Ovary (tissue), 9 donors: ENCODE measurements around the gene HDAC11. TPM values are rescaled to one million over a fixed set of nuclear protein-coding genes. Genes with fewer than 3 reads are reported as not detected.

ENCODE experiments used
- DNase-seq, 5 donors: peaks; one replicate each; pipeline ENCODE4 v3.0.0-alpha.2; 2019 to 2020
- H3K27ac ChIP-seq, 2 donors: fragments of 200-600 bp; one replicate each; pipeline versions ENCODE4 v1.5.1 to v1.8.0; 2019 to 2022
- H3K27me3 ChIP-seq: fragments of 200-600 bp; one replicate; pipeline ENCODE4 v1.8.0; 2022
- H3K36me3 ChIP-seq: fragments of 200-600 bp; sonication (generic); one replicate; pipeline ENCODE4 v1.5.1; 2019
- H3K4me1 ChIP-seq: one replicate; pipeline ENCODE4 v1.8.1; 2013; ENCODE audit warnings: mild to moderate bottlenecking, moderate library complexity; ENCODE audit not compliant: insufficient read depth
- H3K4me3 ChIP-seq: fragments of 200-600 bp; sonication (generic); one replicate; pipeline ENCODE4 v1.5.1; 2017
- H3K9me3 ChIP-seq, 2 donors: fragments of 200-600 bp in 1 of 2; sonication (generic) in 1 of 2; one replicate each; pipeline versions ENCODE4 v1.5.1 to v1.8.1; 2013 to 2019; ENCODE audit warnings: mild to moderate bottlenecking in 1 of 2, moderate library complexity in 1 of 2
- EP300 ChIP-seq: sonication (generic); formaldehyde crosslinking; IDR thresholded peaks from one replicate; pipeline ENCODE4 v1.6.1; 2017; ENCODE audit warnings: antibody characterized with exemption
- POLR2A ChIP-seq: fragments of 450-650 bp; IDR thresholded peaks from one replicate; pipeline ENCODE4 v1.6.1; 2017; ENCODE audit warnings: antibody characterized with exemption, mild to moderate bottlenecking, moderate library complexity
- WGBS, 3 donors: extraction: QIAGEN DNeasy Blood & Tissue Kit in 1 of 3; methylation state at CpG; one replicate each; pipeline versions ENCODE4 v1.1.5 to v1.1.7; 2013 to 2017; 5-methylcytosine and 5-hydroxymethylcytosine counted together
- intact Hi-C, 4 donors: fragments of 100-400 bp; cut with DNase I; formaldehyde crosslinking; loops; one replicate each; pipeline versions ENCODE4 v1.11.0 to v1.15.1; 2022 to 2023
- polyA plus RNA-seq, 2 donors: library from polyadenylated mRNA; stranded (reverse); fragments of 200-250 nt in 1 of 2; fragments of 350-450 nt in 1 of 2; fragmentation: Illumina TruSeq in 1 of 2; extraction: RNeasy Lipid Tissue Mini Kit (QIAGEN cat#74804) in 1 of 2; gene quantifications; one replicate each; pipeline ENCODE4 v1.2.3, GENCODE V29; 2013 to 2014
- total RNA-seq, 7 donors: library from RNA; depleted of rRNA in 2 of 7; stranded (reverse); fragments of >200 nt in 2 of 7; fragmentation: NEBNext Ultra II Directional in 3 of 7; extraction: Animal tissue kit (Norgen Biotek cat#: 25700) in 3 of 7; gene quantifications; one replicate each; pipeline versions ENCODE4 v1.1.0 to v1.2.4, GENCODE V29; 2016 to 2023
- TF ChIP-seq, protein P1 (sequence below), 3 donors: fragments of 450-650 bp in 2 of 3; fragments of 200-600 bp in 1 of 3; IDR thresholded peaks; one replicate each; pipeline versions ENCODE4 v1.5.1 to v1.8.0; 2016 to 2022; ENCODE audit warnings: antibody characterized with exemption in 3 of 3, mild to moderate bottlenecking in 1 of 3
- donor health status: DM: no; HTN: no; CAD: no; lungs with moderate emphysema.
- donor health status: DM: no; HTN: no; CAD: no.
- donor health status: Bipolar disorder and iron deficiency.
- donor health status: DM: yes; HTN: yes; CAD: no.
- donor health status: DM: no; HTN: no; CAD: no.
- donor health status: DM: yes; HTN: yes; CAD: no.

The HDAC11 gene
- total and polyA plus RNA-seq, 9 donors, result 6.4 to 27.1 (median 19.6) TPM

DNA sequence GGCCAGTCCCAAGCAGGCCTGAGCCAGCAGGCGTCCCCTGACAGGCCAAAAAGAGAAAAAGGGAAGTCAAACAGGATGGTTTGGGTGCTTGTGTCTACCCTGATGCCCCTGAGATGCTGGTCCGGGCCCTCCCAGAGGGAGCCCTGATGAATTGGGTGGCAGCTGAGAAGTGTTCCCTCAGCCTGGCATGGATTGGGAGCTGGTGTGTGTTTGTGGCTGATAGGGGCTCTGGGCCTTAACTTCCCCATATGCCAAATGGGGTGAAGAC is 70.3 kb downstream of the HDAC11 start:
- H3K4me3 ChIP-seq, result no peak overlapping the region
- no peak for DNase-seq
- no peaks in the 10 kb centered on the region for H3K27me3 ChIP-seq
- H3K36me3 ChIP-seq, result no peaks in the 10 kb centered on the region
- intact Hi-C loops, result no loop called here
- no peak overlapping the region for H3K27ac ChIP-seq
- WGBS, 3 donors, result 80 to 94% (median 86%) methylated on average over 2 of the region's 2 CpGs
- peaks cover 3% of the 10 kb centered on the region for H3K4me1 ChIP-seq
- TF ChIP-seq POLR2A, result no peak
- TF ChIP-seq, protein P1, sequence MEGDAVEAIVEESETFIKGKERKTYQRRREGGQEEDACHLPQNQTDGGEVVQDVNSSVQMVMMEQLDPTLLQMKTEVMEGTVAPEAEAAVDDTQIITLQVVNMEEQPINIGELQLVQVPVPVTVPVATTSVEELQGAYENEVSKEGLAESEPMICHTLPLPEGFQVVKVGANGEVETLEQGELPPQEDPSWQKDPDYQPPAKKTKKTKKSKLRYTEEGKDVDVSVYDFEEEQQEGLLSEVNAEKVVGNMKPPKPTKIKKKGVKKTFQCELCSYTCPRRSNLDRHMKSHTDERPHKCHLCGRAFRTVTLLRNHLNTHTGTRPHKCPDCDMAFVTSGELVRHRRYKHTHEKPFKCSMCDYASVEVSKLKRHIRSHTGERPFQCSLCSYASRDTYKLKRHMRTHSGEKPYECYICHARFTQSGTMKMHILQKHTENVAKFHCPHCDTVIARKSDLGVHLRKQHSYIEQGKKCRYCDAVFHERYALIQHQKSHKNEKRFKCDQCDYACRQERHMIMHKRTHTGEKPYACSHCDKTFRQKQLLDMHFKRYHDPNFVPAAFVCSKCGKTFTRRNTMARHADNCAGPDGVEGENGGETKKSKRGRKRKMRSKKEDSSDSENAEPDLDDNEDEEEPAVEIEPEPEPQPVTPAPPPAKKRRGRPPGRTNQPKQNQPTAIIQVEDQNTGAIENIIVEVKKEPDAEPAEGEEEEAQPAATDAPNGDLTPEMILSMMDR (IDR thresholded peaks at IDR 0.05), result no peak
- TF ChIP-seq EP300, result no peak
- no peaks in the 10 kb centered on the region for H3K9me3 ChIP-seq

DNA sequence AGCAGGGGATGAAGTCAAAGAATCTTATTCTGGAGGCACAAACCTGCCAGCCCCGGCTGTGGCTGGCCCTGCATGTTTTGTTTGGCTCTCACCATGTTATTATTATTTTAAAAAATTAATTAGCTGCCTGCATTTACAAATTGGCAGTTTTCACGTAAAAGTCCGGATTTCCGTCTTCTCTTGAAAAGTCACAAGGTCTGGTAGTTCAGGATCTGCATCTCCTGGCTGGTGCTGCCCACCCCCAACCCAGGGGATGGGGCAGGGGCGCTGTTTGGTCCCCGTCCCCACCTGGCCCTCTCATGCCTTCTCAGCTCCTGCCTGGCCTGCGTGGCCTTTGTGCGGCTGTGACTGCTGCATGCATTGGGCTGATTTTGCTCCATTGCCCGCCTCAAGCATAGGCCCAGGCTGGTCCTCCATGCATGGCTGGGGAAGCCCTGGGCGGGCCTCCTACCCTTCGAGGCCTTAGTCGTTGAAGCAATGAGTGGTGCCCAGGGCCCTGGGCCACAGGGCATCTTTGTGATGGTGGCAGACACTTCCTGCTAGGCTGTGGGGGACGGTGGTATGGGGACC is 70.8 kb downstream of the HDAC11 start:
- no peak for TF ChIP-seq POLR2A
- TF ChIP-seq EP300, result no peak
- Histone ChIP-seq H3K27ac (no peak overlapping the region), H3K36me3 (no peaks in the 10 kb centered on the region), H3K27me3 (no peaks in the 10 kb centered on the region), H3K4me3 (no peak overlapping the region), H3K9me3 (no peaks in the 10 kb centered on the region), H3K4me1 (peaks cover 3% of the 10 kb centered on the region)
- 78 to 81% (median 79%) methylated on average over 13 of the region's 13 CpGs for WGBS, 3 donors
- intact Hi-C loops, result no loop called here
- no peak for DNase-seq

DNA sequence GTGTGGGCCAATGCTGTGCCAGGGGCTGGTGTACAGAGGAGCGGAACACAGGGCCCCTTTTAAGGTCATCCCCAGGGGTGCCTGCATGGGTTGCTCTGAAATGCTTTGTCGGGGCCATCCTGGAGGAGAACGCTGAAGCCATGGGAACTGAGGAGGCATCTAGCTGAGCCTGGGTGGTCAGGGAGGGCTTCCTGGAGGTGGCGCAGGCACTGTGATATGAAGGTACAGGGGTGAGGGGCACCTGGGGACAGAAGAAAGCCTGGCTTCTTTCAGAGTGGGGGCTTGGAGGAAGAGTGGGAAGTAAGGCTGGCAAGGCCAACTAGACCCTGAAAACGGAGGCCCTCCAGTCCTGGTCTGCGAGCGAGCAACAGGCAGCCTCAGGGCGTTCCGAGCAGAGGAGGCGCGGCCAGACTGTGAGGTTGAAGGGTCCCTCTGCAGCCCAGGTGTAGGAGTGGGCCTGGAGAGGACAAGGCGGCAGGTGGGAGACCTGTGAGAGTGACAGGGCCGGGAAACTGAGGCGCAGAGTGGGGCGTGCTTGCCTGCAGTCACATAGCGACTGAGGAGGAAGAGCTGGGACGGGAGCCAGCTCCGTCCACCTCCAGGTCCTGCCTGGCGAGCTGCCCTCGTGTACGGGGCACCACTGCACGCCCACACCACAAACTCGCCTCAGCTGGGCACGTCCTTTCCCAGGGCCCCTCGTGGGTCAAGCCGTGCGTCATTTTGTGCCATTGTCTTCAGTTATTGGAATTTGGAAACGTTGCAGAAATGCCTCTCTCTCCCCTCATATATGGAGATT is 72.9 kb downstream of the HDAC11 start:
- no peaks in the 10 kb centered on the region for H3K27me3 ChIP-seq
- no peaks in the 10 kb centered on the region for H3K36me3 ChIP-seq
- DNase-seq, result no peak
- H3K4me1 ChIP-seq, result no peaks in the 10 kb centered on the region
- H3K4me3 ChIP-seq, result no peak overlapping the region
- intact Hi-C loops, result no loop called here
- 39 to 46% (median 40%) methylated on average over 28 of the region's 28 CpGs for WGBS, 3 donors
- no peaks in the 10 kb centered on the region for H3K9me3 ChIP-seq
- TF ChIP-seq EP300, result no peak
- TF ChIP-seq, protein P1 (IDR thresholded peaks at IDR 0.05), result no peak
- no peak for TF ChIP-seq POLR2A
- no peak overlapping the region for H3K27ac ChIP-seq

DNA sequence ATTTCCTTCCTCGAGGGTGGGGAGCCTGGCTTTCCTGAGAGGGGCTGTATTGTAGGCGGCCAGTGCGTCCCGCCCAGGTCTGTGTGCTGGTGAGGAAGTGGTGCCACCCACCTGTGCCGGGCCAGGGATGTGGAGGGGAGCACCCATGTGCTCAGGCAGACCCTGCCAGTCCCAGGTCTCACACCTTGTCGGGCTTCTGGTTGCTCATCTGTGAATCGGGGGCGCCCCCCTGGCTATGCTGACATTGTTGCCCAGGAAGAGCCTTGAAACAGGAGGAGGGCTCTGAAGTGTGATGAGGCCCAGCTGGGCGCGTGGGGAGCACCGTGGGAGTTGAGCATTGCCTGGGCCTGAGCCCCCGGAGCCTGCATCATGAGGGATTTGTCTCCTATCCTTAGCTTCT is 73.6 kb downstream of the HDAC11 start:
- Histone ChIP-seq H3K36me3 (no peaks in the 10 kb centered on the region), H3K27me3 (no peaks in the 10 kb centered on the region), H3K9me3 (no peaks in the 10 kb centered on the region), H3K4me1 (no peaks in the 10 kb centered on the region), H3K27ac (no peak overlapping the region), H3K4me3 (no peak overlapping the region)
- intact Hi-C loops, result no loop called here
- no peak for DNase-seq
- WGBS, 3 donors, result 25 to 46% (median 40%) methylated on average over 12 of the region's 12 CpGs
- TF ChIP-seq EP300 (no peak), POLR2A (no peak)
- TF ChIP-seq, protein P1 (IDR thresholded peaks at IDR 0.05), result no peak

DNA sequence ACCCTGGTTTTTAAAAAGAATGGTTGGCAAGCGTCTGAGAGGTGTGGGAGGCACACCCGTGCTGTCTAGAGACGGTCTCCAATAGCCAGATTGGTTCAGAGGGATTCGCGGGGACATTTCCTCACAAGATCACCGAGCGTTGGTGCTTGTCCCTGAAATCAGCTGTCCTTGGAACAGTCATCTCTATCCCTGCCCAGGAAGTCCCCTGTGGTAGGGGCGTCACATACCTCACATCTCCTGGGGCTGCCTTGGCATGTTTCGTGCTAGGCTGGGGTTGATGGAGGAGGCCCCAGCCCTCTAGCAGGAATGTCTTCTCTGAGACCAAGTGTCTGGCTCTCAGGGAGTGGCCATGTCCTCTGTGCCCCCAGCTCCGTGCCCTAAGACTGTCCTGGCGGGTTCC is 75.6 kb downstream of the HDAC11 start:
- TF ChIP-seq EP300 (no peak), POLR2A (no peak)
- TF ChIP-seq, protein P1 (IDR thresholded peaks at IDR 0.05), result no peak
- H3K9me3 ChIP-seq, result no peaks in the 10 kb centered on the region
- H3K27me3 ChIP-seq, result no peaks in the 10 kb centered on the region
- no peak overlapping the region for H3K4me3 ChIP-seq
- DNase-seq, result no peak
- H3K4me1 ChIP-seq, result no peaks in the 10 kb centered on the region
- intact Hi-C loops, result no loop called here
- no peak overlapping the region for H3K27ac ChIP-seq
- no peaks in the 10 kb centered on the region for H3K36me3 ChIP-seq
- WGBS, 3 donors, result 84 to 93% (median 85%) methylated on average over 11 of the region's 11 CpGs
